Measurements from ENCODE around the gene MAN1B1. TPM values are rescaled to one million over a fixed set of nuclear protein-coding genes. Genes with fewer than 3 reads are reported as not detected.

Gene MAN1B1
- total RNA-seq, 3 donors from 2014 or later (not counting 1 experiment from before 2014, with no cell fraction given) = 75.1 to 99.4 (median 80.4) TPM

- WGBS (ENCODE audit: insufficient coverage) = 93% methylated on average over 17 of the region's 17 CpGs
- intact Hi-C loops (cut with micrococcal nuclease) = no loop called here
- Histone ChIP-seq H3K9me3 (ENCODE audit: control insufficient read depth, insufficient read depth, low read length) (no peaks in the 10 kb centered on the region), H3K4me3 (ENCODE audit: low read length) (no peak overlapping the region), H3K27me3 (ENCODE audit: control insufficient read depth, insufficient read depth, low read length) (peaks cover 27% of the 10 kb centered on the region), H3K27ac (ENCODE audit: low read length) (no peak overlapping the region), H3K36me3 (ENCODE audit: control insufficient read depth, insufficient read depth, low read length) (no peaks in the 10 kb centered on the region), H3K4me1 (ENCODE audit: control insufficient read depth, insufficient read depth, low read length) (peaks cover 16% of the 10 kb centered on the region)
- peaks cover under 1 to 15% of the 10 kb centered on the region in 2 donors for H3K27me3 Mint-ChIP-seq (ENCODE audit: low read depth in 2 of 2)
- no peak overlapping the region for H3K27ac Mint-ChIP-seq
- H3K4me3 Mint-ChIP-seq = no peak overlapping the region
- H3K4me1 Mint-ChIP-seq = no peaks in the 10 kb centered on the region
- TF ChIP-seq CTCF (IDR thresholded peaks at IDR 0.05) = no peak
- no peaks in the 10 kb centered on the region for H3K36me3 Mint-ChIP-seq
- no peaks in the 10 kb centered on the region for H3K9me3 Mint-ChIP-seq
- DNase-seq (no peak), ATAC-seq (no peak)
Measured at GRCh38 chr9:137054932-137055384, 31.8 kb upstream of the MAN1B1 start.

- Mint-ChIP-seq H3K36me3 (no peaks in the 10 kb centered on the region), H3K27ac (no peak overlapping the region), H3K4me3 (no peak overlapping the region), H3K27me3 (ENCODE audit: low read depth in 2 of 2) (peaks cover 0 to 11% of the 10 kb centered on the region in 2 donors), H3K4me1 (no peaks in the 10 kb centered on the region), H3K9me3 (no peaks in the 10 kb centered on the region)
- Histone ChIP-seq H3K9me3 (ENCODE audit: control insufficient read depth, insufficient read depth, low read length) (no peaks in the 10 kb centered on the region), H3K27ac (ENCODE audit: low read length) (no peak overlapping the region), H3K27me3 (ENCODE audit: control insufficient read depth, insufficient read depth, low read length) (peaks cover 24% of the 10 kb centered on the region), H3K4me1 (ENCODE audit: control insufficient read depth, insufficient read depth, low read length) (peaks cover 16% of the 10 kb centered on the region), H3K36me3 (ENCODE audit: control insufficient read depth, insufficient read depth, low read length) (no peaks in the 10 kb centered on the region), H3K4me3 (ENCODE audit: low read length) (no peak overlapping the region)
- no peak for DNase-seq
- TF ChIP-seq CTCF (IDR thresholded peaks at IDR 0.05) = no peak
- intact Hi-C loops (cut with micrococcal nuclease) = no loop called here
- no peak for ATAC-seq
- WGBS (ENCODE audit: insufficient coverage) = 85% methylated on average over 28 of the region's 28 CpGs
Measured at GRCh38 chr9:137055385-137056364, 31.1 kb upstream of the MAN1B1 start.

GRCh38 chr9:137056739-137057415 is 29.9 kb upstream of the MAN1B1 start:
- H3K36me3 Mint-ChIP-seq = no peaks in the 10 kb centered on the region
- H3K27me3 Mint-ChIP-seq (ENCODE audit: low read depth in 2 of 2) = peaks cover 0 to 11% of the 10 kb centered on the region in 2 donors
- H3K4me3 Mint-ChIP-seq = no peak overlapping the region
- DNase-seq (no peak), ATAC-seq (no peak)
- no peaks in the 10 kb centered on the region for H3K36me3 ChIP-seq (ENCODE audit: control insufficient read depth, insufficient read depth, low read length)
- H3K27ac Mint-ChIP-seq = no peak overlapping the region
- 92% methylated on average over 17 of the region's 17 CpGs for WGBS (ENCODE audit: insufficient coverage)
- H3K27me3 ChIP-seq (ENCODE audit: control insufficient read depth, insufficient read depth, low read length) = peaks cover 13% of the 10 kb centered on the region
- peaks cover 16% of the 10 kb centered on the region for H3K4me1 ChIP-seq (ENCODE audit: control insufficient read depth, insufficient read depth, low read length)
- TF ChIP-seq CTCF (IDR thresholded peaks at IDR 0.05) = no peak
- intact Hi-C loops (cut with micrococcal nuclease) = no loop called here
- no peaks in the 10 kb centered on the region for H3K9me3 Mint-ChIP-seq
- no peak overlapping the region for H3K27ac ChIP-seq (ENCODE audit: low read length)
- no peak overlapping the region for H3K4me3 ChIP-seq (ENCODE audit: low read length)
- no peaks in the 10 kb centered on the region for H3K4me1 Mint-ChIP-seq
- no peaks in the 10 kb centered on the region for H3K9me3 ChIP-seq (ENCODE audit: control insufficient read depth, insufficient read depth, low read length)

Measured in natural killer cell (primary cell).